Motor neuron (in vitro differentiated cells): ENCODE measurements around the gene CNDP1. TPM values are rescaled to one million over a fixed set of nuclear protein-coding genes. Genes with fewer than 3 reads are reported as not detected.
"Not testable (repeated sequence)": the region's sequence is repeated elsewhere in the genome, so short reads cannot be mapped to it uniquely, and the experiment has no call there.

Experiments
- ATAC-seq, 8 experiments: fragments of 200-7000 bp; cut with Tn5 transposase; replicated peaks in 6 of 8; 2 replicates each; pipeline ENCODE4 v1.8.0; 2021; ENCODE audit warnings: mild to moderate bottlenecking in 8 of 8, moderate library complexity in 8 of 8
- H3K27ac ChIP-seq, 2 donors: fragments of 250-450 bp; sonication (Bioruptor Pico); 2 replicates each; pipeline ENCODE4 v1.9.0; 2021; ENCODE audit warnings: antibody characterized with exemption in 2 of 2, mild to moderate bottlenecking in 2 of 2, moderate library complexity in 1 of 2
- H3K4me1 ChIP-seq, 2 donors: fragments of 250-450 bp; sonication (Bioruptor Pico); replicated peaks in 1 of 2; 2 replicates each; pipeline ENCODE4 v1.6.1; 2021; ENCODE audit warnings: antibody characterized with exemption in 2 of 2, mild to moderate bottlenecking in 2 of 2, moderate library complexity in 1 of 2
- H3K4me3 ChIP-seq, 5 donors: fragments of 250-450 bp; sonication (Bioruptor Pico); 2 replicates each; pipeline ENCODE4 v1.9.0; 2021; ENCODE audit warnings: antibody characterized with exemption in 5 of 5, mild to moderate bottlenecking in 5 of 5, moderate library complexity in 4 of 5
- WGBS, 10 experiments: fragments of 450-650 bp; shearing (Covaris generic); methylation state at CpG; one replicate each; pipeline ENCODE4 v1.0.0; 2022; 5-methylcytosine and 5-hydroxymethylcytosine counted together
- in situ Hi-C, 9 experiments: fragments of 400-800 bp; cut with MboI; loops; one replicate each; pipeline ENCODE4 v1.15.0; 2021; ENCODE audit warnings: low sequenced_read_pairs in 9 of 9, low pct_unique_long_range_greater_than_20kb in 2 of 9; ENCODE audit not compliant: unreplicated experiment in 9 of 9
- total RNA-seq, 8 experiments: library from RNA; unstranded; fragments of 300-600 nt; gene quantifications; 2 replicates each; pipeline versions ENCODE4 v1.2.3 to v1.2.4, GENCODE V29; 2022

CNDP1 gene
- total RNA-seq, 8 experiments from 2014 or later: 0.08 to 0.57 (median 0.20) TPM; not detected in 1

DNA sequence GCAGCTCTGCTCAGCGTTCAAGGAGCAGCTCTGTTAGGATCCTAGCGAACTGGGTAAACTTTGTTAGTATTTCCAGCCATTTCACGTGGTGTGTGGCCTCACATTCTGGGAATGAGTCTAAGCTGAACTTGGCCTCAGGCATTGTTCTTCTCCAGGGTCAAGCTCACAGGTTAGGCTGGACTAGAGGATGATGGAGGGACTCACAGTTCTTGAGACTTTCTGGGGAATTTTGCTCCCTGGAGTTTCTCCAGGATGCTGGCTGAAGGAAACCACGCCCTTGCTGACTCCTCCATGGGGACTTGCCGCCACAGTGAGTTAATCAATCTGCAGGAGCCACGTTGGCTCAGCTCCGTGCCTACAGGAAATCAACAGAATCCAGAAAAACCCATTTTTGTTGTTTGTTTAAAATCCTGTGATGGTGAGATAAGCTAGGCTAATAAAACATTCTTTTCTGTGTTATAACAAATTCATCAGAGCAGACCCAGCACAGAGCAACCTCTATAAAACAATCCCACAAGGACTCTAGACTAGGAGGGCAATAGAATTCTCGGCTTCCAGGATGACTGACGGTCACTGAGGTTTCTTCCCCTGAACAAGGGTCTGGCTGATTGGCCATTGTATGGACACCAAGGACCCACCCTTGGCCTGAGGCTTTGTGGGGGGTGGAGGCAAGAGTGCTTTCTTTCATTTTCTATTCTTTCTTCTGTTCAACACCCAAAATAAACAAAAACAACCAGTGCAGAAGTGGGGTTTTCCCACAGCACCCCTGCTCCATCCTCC, 12.6 kb downstream of the CNDP1 start:
- in situ Hi-C loops: no loop called here
- Histone ChIP-seq H3K27ac (no peak overlapping the region), H3K4me3 (no peak overlapping the region), H3K4me1 (no peaks in the 10 kb centered on the region)
- peak in 3 of 8 experiments; percentile 50 to 81 (median 80) for ATAC-seq
- 0 to 95% (median 76%) methylated on average over 1 to 5 of the region's 9 CpGs; no CpG with 5 or more reads in 1 of the 10 experiments for WGBS, 10 experiments

DNA sequence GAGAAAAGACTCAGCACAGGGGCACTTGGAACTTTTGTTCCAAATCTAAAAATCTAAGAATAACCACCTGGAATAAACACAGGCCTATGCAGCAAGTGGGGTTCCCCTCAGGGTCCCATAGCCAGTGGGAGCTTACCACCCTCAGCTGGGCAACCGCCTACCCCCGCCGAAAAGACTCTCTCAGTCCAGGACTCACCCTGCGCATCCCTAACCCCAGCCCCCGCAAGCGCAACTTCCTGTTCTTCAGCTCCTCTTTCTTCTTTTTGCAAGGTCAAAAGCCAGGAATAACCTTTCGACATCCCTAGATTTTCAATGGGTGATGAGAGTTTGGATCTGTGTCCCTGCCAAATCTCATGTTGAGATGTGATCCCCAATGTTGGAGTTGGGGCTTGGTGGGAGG, 13.6 kb downstream of the CNDP1 start:
- 80 to 100% (median 91%) methylated on average over 1 to 4 of the region's 7 CpGs; no CpG with 5 or more reads in 6 of the 10 experiments for WGBS, 10 experiments
- H3K27ac ChIP-seq: no peak overlapping the region
- in situ Hi-C loops: no loop called here
- no peak overlapping the region for H3K4me3 ChIP-seq
- ATAC-seq: no peak
- H3K4me1 ChIP-seq: no peaks in the 10 kb centered on the region

DNA sequence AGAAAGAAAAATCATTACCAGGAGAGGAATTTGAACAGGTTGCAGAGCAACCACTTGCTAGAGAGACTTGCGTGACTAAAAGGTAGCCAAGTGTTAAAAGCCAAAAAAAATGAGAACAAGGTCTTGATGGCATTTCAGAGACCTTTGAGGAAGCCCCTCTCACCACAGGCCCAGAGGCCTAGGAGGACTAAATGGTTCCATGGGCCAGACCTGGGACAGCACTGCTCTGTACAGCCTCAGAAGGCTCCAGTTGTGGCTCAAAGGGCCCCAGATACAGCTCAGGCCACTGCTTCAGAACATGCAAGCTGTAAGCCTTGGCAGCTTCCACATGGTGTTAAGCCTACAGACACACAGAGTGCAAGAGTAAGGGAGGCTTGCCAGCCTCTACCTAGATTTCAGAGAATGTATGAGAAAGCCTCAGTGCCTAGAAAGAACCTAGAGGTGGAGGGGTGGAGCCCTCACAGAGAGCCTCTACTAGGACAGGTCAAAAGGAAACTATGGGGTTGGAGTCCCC, 15.3 kb downstream of the CNDP1 start:
- H3K4me1 ChIP-seq: no peaks in the 10 kb centered on the region
- H3K4me3 ChIP-seq: no peak overlapping the region
- in situ Hi-C loops: loop anchor here in 3 of 9 experiments (10.0 to 25.0 kb wide), 2 partner anchors 195 to 362 kb away; no protein-coding TSS in a partner anchor
- WGBS, 10 experiments: 71 to 100% (median 100%) methylated on average over 1 of the region's 1 CpG; no CpG with 5 or more reads in 3 of the 10 experiments
- ATAC-seq: no peak
- no peak overlapping the region for H3K27ac ChIP-seq

DNA sequence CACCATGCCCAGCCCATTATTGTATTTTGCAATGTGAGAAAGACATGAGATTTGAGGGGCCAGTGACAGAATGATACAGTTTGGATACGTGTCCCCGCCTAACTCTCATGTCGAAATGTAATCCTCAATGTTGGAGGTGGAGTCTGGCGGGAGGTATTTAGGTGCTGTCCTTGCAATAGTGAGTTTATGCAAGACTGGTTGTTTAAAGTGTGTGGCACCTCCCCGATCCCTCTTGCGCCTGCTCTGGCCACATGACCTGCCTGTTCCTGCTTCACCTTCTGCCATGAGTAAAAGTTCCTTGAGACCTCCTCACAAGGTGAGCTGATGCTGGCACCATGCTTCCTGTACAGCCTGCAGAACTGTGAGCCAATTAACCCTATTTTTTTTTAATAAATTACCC, 16.6 kb downstream of the CNDP1 start:
- 47 to 100% (median 92%) methylated on average over 2 to 5 of the region's 6 CpGs; no CpG with 5 or more reads in 5 of the 10 experiments for WGBS, 10 experiments
- ATAC-seq: no peak
- Histone ChIP-seq H3K4me1 (no peaks in the 10 kb centered on the region), H3K4me3 (no peak overlapping the region), H3K27ac (no peak overlapping the region)
- in situ Hi-C loops: loop anchor here in 3 of 9 experiments (10.0 to 25.0 kb wide), 2 partner anchors 196 to 364 kb away; no protein-coding TSS in a partner anchor

DNA sequence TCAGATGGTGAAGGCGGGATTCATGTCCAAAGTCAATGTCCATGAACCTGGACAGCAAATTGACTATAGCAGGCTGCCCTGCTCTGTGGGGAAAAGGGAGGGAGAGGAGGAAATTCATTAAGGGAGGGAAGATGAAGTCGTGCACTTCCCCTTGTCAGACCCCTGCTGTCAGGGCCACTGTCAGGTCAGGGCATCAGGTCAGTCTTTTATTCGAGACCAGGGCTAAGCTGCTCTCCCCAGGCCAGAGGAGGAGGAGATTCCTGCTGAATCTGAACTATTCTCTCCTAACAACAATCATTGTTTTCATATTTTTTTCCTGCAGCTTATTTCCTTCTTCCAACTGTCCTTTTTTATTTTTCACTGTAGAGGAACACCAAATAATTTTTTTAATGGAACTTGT, 17.2 kb downstream of the CNDP1 start:
- no peak for ATAC-seq
- Histone ChIP-seq H3K4me3 (no peak overlapping the region), H3K27ac (no peak overlapping the region), H3K4me1 (no peaks in the 10 kb centered on the region)
- in situ Hi-C loops: loop anchor here in 3 of 9 experiments (10.0 to 25.0 kb wide), 2 partner anchors 197 to 364 kb away; no protein-coding TSS in a partner anchor
- WGBS, 10 experiments: 0 to 50% (median 3%) methylated on average over 1 to 2 of the region's 3 CpGs; no CpG with 5 or more reads in 2 of the 10 experiments

DNA sequence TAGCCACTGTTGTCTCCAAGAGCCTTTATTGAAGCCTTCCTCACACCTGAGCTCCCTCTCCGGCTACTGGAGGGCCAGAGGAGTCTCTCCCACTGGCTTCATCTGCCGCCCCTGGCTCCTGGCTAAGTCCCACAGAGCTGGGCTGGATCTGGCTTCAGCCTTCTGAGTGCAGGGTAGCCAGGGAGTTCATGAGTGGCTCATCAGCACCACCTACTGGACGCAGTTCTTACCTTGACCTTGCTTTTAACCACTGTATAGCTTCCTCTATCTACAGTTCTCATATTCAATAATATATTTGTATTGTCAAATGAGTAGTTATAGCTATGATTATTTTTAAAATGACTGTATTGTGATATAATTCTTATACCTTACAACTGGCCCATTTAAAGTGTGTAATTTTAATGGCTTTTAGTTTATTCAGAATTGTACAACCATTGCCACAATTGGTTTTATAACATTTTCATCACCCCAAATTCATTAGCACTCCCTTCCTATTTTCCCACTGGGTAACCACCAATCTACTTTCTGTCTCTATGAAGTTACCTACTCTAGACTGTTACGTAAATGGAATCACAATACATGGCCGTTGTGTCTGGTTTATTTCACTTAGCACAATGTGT, 17.7 kb downstream of the CNDP1 start:
- Histone ChIP-seq H3K4me3 (no peak overlapping the region), H3K27ac (no peak overlapping the region), H3K4me1 (no peaks in the 10 kb centered on the region)
- WGBS, 10 experiments: 2 to 53% (median 29%) methylated on average over 1 to 5 of the region's 5 CpGs
- peak; percentile 91 to 100 (median 96) for ATAC-seq
- in situ Hi-C loops: loop anchor here in 3 of 9 experiments (10.0 to 25.0 kb wide), 2 partner anchors 197 to 365 kb away; no protein-coding TSS in a partner anchor

DNA sequence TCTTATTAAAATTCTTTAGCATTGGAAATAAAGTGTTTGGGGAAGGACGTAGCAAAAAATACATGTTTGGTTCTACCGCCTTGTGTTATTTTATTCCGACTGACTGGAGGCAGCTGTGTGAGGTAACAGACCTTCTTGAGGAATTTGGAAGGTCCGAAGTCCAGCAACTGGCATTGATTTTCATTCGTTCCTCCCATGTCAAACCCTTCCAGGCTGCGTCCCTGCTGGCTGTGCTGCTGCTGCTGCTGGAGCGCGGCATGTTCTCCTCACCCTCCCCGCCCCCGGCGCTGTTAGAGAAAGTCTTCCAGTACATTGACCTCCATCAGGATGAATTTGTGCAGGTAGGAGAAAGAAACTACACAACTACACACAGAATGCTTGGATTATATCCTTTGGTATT, 21.8 kb downstream of the CNDP1 start:
- no peak overlapping the region for H3K27ac ChIP-seq
- H3K4me3 ChIP-seq: no peak overlapping the region
- no peak for ATAC-seq
- 30 to 95% (median 62%) methylated on average over 2 to 10 of the region's 11 CpGs; no CpG with 5 or more reads in 3 of the 10 experiments for WGBS, 10 experiments
- no peaks in the 10 kb centered on the region for H3K4me1 ChIP-seq
- in situ Hi-C loops: loop anchor here in 3 of 9 experiments (10.0 to 25.0 kb wide), 2 partner anchors 201 to 369 kb away; no protein-coding TSS in a partner anchor

DNA sequence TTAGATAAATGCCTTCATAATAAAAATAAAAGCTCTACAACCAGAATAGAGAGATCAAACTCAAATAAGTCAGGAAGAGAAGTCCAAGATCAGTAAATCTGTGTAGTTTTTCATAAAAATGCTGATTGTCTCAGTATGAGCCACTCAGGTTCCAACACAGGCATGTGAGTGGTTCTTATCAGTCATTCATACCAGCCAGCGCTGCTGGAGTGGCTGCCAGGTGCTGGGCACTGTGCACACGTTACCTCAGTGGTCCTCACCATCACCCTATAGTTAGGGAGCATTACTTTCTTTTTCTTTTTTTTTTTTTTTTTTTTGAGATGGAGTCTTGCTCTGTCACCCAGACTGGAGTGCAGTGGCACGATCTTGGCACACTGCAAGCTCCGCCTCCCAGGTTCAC, 23.8 kb downstream of the CNDP1 start:
- in situ Hi-C loops: loop anchor here in 3 of 9 experiments (10.0 to 25.0 kb wide), 2 partner anchors 203 to 371 kb away; no protein-coding TSS in a partner anchor
- 67 to 100% (median 79%) methylated on average over 1 to 4 of the region's 4 CpGs; no CpG with 5 or more reads in 5 of the 10 experiments for WGBS, 10 experiments
- no peak for ATAC-seq
- Histone ChIP-seq H3K27ac (no peak overlapping the region), H3K4me3 (no peak overlapping the region), H3K4me1 (no peaks in the 10 kb centered on the region)

DNA sequence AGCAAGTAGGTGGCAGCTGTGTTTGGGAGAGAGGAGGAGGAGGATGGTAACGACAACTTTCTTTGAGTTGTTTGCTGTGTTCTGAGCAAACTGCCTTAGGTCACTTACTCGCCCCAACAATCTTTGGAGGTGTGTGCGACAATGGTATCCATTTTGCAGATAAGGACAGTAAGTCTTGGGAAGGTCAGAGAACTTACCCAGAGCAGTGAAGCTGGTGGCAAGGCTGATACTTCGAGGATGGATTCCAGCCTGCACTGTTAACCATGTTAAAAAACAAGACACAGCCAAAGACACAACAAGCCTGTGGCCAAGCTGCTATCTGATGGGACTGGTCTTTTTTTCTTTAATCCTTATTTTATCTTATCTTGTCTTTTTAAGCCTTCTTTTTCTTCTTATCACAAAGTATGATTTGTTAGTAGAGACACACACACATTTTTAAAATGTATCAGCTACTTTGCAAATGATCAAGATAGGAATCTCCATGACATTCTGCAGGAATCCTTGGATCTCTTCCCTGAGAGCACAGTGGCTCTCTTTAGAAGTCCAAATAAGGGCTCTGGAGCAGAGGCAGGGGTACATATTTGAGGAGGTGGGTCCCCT, 27.9 kb downstream of the CNDP1 start:
- H3K4me1 ChIP-seq: no peaks in the 10 kb centered on the region
- no peak overlapping the region for H3K4me3 ChIP-seq
- no peak for ATAC-seq
- whole genome bisulfite sequencing, 10 experiments: 0 to 100% (median 73%) methylated on average over 1 to 4 of the region's 4 CpGs; no CpG with 5 or more reads in 1 of the 10 experiments
- in situ Hi-C loops: loop anchor here in 1 of 9 experiments (25.0 kb wide), 1 partner anchor 375 kb away; no protein-coding TSS in a partner anchor
- no peak overlapping the region for H3K27ac ChIP-seq

DNA sequence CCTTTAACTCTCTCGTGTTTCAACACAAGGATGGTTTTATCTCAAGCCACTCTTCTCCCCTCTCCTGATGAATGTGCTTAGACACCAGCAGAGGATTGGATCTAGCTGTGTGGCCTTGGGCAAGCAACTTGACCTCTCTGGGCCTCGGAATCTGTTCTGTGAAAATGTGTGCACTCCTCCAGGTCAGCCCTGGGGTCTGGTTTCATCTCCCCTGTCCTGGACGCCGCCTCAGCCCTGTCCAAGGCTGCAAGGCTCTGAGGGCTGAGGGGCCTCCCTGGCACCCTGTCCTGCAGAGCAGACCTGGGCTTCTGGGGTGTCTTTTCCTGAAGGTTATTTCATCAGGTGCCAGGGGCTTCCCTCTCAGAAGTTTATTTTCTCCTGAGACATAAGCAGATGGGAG, 28.5 kb downstream of the CNDP1 start:
- in situ Hi-C loops: loop anchor here in 1 of 9 experiments (25.0 kb wide), 1 partner anchor 375 kb away; no protein-coding TSS in a partner anchor
- no peak for ATAC-seq
- WGBS, 10 experiments: 9 to 93% (median 71%) methylated on average over 1 to 3 of the region's 4 CpGs; no CpG with 5 or more reads in 3 of the 10 experiments
- H3K27ac ChIP-seq: no peak overlapping the region
- H3K4me1 ChIP-seq: no peaks in the 10 kb centered on the region
- H3K4me3 ChIP-seq: no peak overlapping the region

DNA sequence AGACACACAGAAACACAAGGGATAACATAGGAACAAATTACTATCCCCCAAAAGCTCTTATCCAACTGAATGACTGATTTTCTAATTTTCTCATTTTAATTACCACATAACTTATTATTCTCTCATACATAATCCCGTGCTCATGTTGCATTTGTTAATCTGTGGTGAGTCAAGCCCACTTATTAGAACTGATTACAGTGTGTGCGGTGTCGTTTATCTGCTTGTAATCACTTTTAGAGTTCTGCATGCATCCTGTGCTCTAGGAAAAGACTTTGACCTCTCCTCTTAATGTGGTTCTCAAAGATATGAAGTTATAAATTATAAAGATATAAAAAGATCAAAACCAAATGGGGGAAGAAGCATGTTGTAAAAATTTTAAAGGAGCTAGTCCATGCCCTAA, 29.7 kb downstream of the CNDP1 start:
- in situ Hi-C loops: loop anchor here in 1 of 9 experiments (25.0 kb wide), 1 partner anchor 377 kb away; no protein-coding TSS in a partner anchor

DNA sequence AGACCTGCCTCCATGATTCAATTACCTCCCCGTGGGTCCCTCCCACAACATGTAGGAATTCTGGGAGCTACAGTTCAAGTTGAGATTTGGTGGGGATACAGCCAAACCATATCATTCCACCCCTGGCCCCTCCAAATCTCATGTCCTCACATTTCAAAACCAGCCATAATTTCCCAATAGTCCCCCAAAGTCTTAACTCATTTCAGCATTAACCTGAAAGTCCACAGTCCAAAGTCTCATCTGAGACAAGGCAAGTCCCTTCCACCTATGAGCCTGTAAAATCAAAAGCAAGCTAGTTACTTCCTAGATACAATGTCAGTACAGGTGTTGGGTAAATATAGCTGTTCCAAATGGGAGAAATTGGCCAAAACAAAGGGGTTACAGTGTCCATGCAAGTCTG, 30.9 kb downstream of the CNDP1 start:
- WGBS, 10 experiments: 0 to 83% (median 27%) methylated on average over 1 of the region's 1 CpG; no CpG with 5 or more reads in 6 of the 10 experiments
- in situ Hi-C loops: loop anchor here in 1 of 9 experiments (25.0 kb wide), 1 partner anchor 378 kb away; no protein-coding TSS in a partner anchor
- not testable (repeated sequence) for H3K27ac ChIP-seq, H3K4me1 ChIP-seq, ATAC-seq, H3K4me3 ChIP-seq

More for the DNA sequence above, 29.7 kb downstream of the CNDP1 start:
- no peak for ATAC-seq
- WGBS, 10 experiments: 28 to 94% (median 70%) methylated on average over 2 to 3 of the region's 3 CpGs
- Histone ChIP-seq H3K27ac (no peak overlapping the region), H3K4me3 (no peak overlapping the region), H3K4me1 (no peaks in the 10 kb centered on the region)
